ENCODE data around the gene PCCB.
"Not testable (repeated sequence)": the region's sequence is repeated elsewhere in the genome, so short reads cannot be mapped to it uniquely, and the experiment has no call there.

Gene PCCB

DNA sequence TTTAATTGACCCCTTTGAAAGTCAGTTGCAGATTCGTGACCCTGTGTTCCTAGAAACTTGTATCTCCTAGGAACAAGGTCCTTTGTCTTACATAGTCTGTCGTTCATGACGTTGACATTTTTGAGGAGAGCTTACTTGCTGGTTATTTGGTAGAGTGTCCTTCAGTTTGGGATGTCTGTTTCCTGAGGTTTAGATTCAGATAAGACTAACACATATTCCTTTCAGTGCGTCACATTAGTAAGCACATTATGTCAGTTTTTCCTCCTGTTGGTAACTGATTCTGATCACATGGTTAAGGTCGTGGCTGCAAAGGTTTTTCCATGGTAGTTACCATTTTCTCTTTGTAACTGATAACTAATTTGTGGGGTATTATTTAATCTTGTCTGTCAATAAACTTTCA lies 80.8 kb downstream of the PCCB start:
- DNase-seq, result no peak

DNA sequence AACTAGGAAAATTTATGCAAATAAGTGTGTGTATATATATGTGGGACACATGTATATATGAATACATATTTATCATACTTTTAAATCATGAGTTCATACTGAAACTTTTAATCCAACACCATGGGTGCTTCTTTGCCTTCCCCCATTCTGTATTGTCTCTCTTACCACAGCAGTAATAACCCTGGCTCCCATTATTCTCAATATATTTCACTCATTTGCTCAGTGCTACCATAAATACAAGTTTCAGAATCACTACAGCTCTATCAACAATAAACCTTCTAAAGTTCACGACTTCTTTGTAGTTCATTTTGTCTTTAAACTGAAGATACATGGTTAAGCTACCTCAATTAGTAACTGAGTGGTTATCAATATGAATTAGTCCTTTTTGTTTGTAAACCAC lies 82.2 kb downstream of the PCCB start:
- no peak for DNase-seq

DNA sequence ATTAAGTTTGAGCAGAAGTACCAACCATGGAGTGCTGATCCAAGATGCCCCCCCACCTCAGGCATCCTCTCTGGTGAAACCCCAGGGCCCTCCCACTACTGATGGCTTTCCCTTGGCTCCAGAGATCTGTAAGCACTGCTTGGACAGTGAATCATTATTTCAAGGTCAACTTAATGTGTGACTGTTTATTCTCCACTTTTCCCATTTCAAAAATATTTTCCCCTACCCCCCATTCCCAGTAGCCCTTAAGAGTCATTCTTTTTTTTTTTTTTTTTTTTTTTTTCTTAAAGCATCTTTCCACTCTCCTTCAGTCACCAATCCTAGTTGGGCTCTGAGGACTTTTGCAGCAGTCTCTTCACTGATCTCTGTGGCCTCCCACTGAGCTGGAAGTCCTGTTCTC lies 82.6 kb downstream of the PCCB start:
- DNase-seq, result no peak

DNA sequence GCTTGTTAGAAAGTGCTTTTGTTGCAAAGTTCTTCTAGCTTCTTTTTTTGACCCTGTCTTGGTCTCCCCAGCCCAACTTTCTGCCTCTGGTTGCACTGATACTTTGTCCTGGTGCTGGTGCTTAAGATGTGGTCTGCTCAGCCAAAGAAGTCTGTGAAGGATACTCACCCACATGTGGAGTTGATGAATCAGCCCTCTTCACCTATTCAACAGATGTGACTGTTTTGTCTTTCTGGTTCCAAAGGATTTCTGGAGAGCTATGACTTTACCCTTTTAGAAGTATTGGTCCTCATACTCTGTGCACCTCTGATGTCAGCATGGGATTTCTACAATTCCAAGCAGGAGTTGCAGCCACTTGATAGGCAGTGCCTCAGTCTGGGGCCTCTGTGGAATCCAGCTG lies 84.1 kb downstream of the PCCB start:
- DNase-seq, result no peak

DNA sequence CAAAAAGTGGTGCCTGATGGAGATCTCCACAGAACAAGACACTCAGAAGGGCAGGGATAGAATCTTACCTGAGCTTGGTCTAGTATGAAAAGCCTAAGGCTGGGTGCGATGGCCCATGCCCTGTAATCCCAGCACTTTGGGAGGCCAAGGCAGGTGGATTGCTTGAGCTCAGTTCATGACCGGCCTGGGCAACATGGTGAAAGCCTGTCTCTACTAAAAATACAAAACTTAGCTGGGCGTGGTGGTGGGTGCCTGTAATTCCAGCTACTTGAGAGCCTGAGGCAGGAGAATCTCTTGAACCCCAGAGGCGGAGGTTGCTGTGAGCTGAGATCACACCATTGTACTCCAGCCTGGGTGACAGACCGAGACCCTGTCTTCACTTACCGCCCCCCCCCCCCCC lies 84.6 kb downstream of the PCCB start:
- DNase-seq, result not testable (repeated sequence)

DNA sequence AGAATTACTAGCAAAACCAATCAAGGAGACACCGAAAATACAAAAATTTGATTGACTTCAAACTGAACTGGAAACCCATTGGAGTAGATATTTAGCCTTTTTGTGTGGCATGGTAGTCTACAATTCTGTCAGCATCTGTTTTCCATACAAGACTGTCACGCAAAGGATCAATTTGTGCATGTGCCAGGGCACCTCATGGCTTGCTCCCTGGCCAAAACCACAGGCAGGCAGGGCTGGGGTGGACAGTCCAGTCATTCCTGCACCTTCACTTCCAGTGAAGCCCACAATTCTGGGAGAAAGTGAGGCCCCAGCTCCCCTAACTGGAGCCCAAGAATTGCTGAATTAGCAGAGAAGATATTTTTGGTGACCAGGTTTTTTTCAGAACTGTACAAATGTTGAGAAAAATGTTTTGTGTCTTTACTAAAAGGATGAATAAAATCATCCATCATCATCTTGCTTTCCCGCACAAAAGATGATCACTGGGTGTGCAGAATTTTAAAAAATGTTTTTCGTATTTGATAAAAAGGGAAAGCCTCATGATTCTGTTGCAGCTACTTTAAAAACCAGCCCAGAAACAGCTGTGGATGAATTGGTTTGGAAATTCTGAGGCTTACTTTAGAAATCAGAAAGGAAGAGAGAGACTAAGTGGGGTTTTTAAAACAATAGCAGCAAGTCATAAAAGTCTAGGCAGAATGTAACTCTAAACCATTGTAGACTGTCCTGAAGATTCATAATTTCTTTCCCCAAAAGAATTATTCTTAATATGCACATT lies 86.4 kb downstream of the PCCB start:
- DNase-seq, result no peak

DNA sequence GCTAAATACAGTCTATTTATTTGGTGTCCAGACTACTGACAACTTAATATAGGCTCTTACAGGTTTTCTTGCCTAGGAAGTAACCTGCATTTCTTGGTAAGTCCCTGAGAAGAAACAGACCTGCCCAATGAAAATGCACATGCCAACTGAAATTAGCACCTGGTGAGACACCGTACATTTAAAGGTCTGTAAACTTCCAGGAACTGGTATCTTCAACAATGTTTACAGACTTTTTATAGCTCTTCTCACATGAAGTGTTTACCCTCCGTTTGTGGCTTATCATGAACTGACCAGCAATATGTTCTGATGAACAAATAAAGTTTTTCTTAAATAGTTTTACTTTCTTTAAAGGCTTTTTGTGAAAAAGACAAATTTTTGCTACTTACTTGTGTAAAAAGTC lies 93.3 kb downstream of the PCCB start:
- DNase-seq, result no peak

DNA sequence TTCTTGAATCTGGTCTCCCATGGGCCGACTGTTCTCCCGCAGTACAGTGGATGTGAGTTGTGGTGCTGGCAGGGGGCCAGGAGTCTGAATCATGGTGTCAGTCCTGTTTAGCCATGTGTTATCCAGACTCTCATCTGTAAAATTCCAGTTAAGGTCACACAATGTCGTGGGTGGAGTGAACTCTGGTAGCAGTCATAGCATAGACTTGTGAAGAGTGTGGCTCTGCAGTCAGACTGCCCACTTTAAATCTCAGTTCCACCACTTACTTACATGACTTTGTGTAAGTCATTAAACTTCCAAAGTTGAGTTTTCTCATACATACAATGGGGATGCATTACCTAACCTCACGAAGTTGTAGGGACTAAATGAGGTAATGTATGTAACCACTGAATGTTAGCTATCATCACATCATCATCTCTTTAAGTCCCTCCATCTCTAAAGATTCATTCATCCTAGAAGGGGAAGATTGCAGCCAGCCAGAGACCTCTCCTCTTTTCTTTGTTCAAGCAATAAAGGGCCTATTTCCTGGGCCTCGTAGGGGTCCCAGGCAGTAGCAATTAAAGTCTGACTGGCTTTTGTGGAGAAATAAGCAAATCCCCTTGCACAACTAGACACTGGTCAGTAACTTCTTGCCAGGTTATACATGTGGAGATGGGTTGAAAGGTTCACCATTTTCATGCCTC lies 93.9 kb downstream of the PCCB start:
- no peak for DNase-seq

DNA sequence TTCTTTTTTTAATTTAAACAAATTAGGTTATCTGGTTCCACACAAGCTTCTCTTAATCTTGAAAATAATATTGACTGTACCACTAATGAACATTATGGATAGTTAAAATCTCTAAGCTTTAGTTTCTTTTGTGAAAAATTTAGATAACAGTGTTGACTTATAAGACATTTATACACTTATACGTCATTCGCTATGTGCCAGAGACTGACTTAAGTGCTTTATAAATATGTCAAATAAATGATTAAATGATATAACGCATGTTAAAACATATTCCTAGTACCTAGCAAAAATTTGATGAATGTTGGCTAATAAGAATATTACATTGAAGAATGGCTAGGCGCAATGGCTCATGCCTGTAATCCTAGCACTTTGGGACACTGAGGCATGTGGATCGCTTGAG lies 96.3 kb downstream of the PCCB start:
- no peak for DNase-seq

DNA sequence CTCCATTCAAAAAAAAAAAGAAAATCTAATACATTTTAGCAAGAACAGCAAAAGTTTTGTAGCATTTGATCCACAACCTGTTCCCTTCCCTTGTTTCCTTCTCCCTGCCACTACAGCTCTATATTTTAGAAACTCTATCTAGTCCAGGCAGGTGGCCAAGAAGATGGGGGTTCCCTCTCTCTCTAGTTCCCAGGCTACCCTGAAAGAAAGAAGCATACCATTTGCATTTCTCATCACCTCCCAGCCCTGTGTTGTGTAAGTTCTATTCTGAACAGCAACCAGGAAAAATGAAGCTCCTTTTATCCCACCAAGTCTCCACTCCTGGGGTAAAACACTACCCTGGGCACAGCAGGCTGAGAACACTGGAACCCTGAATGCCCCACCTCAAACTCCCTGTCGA lies 100.0 kb downstream of the PCCB start:
- DNase-seq, result no peak

DNA sequence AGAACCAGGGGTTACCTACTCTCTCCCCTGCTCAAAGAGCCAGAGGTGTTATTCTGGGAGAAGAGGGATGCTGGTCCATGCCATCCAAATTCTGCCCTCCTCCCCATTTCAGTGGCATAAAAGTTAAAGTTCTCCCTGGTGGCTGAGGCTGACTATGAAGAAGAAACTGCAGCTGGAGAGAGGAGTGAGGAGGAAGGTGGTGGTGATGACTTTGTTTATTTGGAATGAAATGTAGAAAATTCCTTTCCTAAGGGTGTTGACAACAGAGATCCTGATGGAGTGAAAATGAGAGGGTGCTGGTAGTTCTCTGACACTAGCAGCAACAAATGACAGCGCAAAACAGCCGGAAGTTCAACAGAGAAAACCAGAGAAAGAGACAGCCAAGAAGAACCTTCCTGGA lies 100.4 kb downstream of the PCCB start:
- DNase-seq, result no peak

DNA sequence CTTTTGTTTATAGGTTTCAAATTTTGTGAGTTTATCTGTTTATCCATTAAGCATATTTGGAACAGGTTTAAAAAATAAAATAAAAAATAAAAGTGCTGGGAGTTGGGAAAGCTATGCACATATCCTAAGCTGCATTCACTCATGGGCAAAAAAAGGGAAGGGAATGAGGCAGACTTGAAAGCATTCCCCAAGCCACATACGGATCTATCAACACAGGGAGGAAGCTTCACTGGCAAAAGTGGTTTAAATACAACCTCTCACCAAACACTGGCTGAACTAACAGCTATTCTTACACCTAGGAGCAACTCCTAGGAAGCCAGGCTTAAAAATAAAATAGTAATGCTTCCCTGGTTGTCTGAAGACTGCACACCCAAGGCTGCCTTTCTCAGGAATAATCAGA lies 101.2 kb downstream of the PCCB start:
- no peak for DNase-seq

DNA sequence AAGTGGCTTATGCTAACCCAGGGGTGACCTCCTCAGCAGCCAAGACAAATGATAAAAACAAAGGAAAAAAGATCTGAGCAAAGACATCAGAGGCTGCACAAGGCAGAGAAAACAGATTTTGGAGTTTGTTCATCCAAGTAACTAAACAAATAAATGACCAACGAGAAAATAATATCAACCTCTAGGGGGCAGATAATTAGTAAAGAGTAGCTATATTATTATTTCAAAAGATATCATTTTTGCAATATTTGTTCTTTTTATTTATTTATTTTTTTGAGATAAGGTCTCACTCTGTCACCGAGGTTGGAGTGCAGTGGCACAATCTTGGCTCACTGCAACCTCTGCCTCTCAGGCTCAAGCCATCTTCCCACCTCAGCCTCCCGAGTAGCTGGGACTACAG lies 101.8 kb downstream of the PCCB start:
- no peak for DNase-seq

DNA sequence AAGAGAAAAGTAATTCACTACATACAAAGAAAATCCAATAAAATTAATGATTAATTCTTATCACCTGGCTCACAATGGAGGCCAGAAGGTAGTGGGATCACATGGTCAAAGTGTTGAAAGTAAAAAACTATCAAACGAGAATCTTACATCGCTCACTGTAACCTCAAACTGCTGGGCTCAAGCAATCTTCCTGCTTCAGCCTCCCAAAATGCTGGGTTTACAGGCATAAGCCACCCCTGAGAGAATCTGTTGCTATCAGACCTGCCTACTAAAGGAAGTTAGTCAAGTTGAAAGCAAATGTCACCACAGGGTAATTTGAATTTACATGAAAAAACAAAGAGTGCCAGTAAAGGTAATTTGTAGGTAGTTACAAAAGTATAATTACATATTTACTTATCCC lies 103.3 kb downstream of the PCCB start:
- DNase-seq, result peak; percentile 79

DNA sequence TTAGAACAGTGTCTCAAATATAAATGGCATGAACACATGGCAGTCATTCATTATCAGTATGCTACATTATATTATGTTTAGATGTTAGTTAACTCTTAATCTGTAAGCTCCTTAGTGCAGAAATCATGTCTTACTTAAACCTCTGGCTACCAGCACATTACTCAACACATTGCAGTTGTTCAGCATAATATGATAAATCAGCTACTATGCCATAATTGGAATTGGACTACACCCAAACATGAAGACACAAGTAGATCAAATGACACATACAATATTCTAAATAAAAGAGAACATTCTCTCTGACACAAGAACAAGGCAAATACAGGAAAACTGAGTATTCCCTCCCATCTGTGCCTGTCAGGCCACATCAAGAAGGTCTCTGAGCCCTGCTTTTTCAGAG lies 116.1 kb downstream of the PCCB start:
- DNase-seq, result no peak

DNA sequence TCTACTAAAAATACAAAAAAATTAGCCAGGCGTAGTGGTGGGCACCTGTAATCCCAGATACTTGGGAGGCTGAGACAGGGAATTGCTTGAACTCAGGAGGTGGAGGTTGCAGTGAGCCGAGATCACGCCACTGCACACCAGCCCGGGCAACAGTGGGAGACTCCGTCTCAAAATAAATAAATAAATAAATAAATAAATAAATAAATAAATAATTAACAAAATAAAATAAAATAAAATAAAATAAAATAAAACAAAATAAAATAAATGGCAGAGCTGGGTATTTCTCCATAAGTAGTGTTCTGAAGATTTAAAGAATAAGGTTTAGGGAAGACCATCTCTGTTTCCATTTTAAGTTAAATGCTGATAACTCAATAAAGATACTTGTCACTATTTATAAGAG lies 125.7 kb downstream of the PCCB start:
- not testable (repeated sequence) for DNase-seq

DNA sequence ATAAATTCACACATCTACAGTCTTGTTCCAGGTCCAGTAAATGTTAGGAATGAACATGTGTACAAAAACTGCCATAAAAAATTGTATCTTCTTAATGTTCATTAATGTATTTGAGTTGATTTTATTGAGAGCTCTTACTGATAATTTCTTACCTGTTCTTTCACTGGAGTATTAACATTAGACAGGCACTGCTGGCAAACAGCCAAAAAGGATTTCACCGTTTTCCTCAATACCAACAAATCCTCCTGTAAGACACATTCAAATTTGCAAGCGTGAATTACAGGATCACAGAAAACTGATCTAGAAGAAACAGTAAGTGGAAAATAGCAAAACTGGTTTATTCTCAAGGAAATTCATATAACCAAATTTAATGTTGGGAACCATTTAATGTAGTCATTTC lies 127.4 kb downstream of the PCCB start:
- DNase-seq, result no peak

DNA sequence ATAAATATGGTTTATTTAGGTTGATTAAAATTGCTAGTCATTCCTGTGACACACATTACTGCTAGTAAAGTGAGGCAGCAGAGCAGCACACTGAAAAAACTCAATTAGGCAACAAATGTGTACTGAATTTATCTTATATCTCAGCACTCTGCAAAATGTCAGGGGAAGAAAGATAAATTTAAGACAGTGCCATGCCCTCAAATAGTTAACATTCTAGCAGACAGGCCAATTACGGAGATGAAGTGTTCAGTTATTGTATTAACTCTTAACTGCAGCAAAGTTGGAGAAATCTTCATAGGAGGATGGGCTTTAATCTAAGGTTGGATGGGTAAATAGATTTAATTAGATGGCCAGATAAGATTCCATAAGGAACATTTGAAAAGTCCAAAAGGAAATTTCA lies 127.9 kb downstream of the PCCB start:
- DNase-seq, result no peak

Data from activated CD4-positive, alpha-beta T cell treated with anti-CD3 and anti-CD28 coated beads, Interleukin-10, Interleukin-2, amounts not matched to agents 100 ng/mL and 50 ng/mL, durations not matched to agents 16 hours and 8 hours (primary cell).